Measurements from ENCODE around the gene NPY2R.

The NPY2R gene

DNA sequence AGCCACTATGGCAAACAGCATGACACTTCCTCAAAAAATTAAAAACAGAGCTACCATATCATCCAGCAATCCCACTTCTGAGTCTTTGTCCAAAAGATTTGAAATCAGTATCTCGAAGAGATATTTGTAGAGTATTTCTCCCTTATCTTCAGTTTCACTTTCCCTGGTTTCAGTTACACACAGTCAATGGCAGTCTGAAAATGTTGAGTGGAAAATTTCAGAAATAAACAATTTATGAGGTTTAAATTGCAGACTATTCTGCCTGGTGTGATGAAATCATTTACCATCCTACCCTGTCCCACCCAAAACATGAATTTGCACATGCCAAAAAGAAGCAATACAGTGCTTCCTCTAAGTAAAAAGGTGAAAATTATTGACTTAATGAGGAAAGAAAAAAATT, 43.9 kb downstream of the NPY2R start:
- DNase-seq = no peak

DNA sequence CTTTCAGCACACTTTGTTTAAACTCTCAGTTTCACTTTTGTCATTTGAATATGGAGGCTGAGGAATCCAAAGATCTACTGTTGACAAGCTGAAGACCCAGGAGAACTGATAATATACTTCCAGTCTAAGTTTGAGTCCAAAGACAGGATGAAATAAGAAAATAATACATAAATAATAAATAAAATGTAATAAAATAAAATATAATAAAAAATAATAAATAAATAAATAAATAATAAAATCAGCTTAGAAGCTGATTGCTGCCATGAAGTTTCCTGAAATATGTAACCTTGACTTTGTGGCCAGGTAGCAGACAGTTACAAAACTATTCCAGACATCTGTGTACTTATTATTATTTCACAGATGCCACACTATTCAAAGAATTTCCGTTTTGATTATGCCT, 55.0 kb downstream of the NPY2R start:
- no peak for DNase-seq

DNA sequence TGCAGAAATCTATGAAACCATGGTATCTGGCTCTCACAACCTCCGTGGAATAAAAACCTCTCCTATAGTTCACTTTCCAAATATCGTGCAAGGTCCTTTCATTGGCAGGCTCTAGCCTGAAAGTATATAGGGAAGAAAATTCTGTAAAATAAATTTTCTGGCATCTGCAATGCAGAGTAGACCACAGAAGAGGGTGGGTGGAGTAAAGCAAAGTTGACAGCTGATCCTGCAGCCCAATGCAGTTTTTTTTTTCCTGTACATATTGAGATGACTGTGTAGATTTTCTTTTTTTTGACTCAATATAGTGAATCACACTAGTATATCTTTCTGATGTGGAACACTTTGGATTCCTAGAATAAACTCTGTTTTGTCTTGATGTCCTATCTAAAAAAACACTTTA, 56.7 kb downstream of the NPY2R start:
- no peak for DNase-seq

Measured in COR-L47 (cell line).